Endothelial cell of umbilical vein (primary cell): ENCODE measurements around the gene SCN1B.

Source experiments
- GATA2 ChIP-seq: IDR thresholded peaks from 2 replicates; pipeline ENCODE4 v1.7.0; 2011; ENCODE audit warnings: low read depth, mild to moderate bottlenecking, moderate library complexity, mixed read lengths, low read length; ENCODE audit not compliant: insufficient read length, insufficient read depth
- POLR2AphosphoS5 ChIP-seq: IDR thresholded peaks from 2 replicates; pipeline ENCODE4 v1.6.1; 2012; ENCODE audit warnings: low read depth, mild to moderate bottlenecking, control low read depth, low read length, moderate library complexity; ENCODE audit not compliant: insufficient read depth
- TF ChIP-seq, protein P1 (sequence below), 2 donors: IDR thresholded peaks; 1 replicate in 1 of 2; 2 replicates in 1 of 2; pipeline ENCODE4 v1.5.1; 2011; ENCODE audit warnings: low read length in 2 of 2, mild to moderate bottlenecking in 2 of 2, moderate library complexity in 2 of 2, control low read depth in 1 of 2, inconsistent platforms in 1 of 2, low read depth in 1 of 2; ENCODE audit not compliant: insufficient read depth in 1 of 2; ENCODE audit errors: extremely low read depth in 1 of 2

GRCh38 chr19:35031072-35031881 lies 1.0 kb downstream of the SCN1B start:
- TF ChIP-seq GATA2, result no peak
- TF ChIP-seq, protein P1, sequence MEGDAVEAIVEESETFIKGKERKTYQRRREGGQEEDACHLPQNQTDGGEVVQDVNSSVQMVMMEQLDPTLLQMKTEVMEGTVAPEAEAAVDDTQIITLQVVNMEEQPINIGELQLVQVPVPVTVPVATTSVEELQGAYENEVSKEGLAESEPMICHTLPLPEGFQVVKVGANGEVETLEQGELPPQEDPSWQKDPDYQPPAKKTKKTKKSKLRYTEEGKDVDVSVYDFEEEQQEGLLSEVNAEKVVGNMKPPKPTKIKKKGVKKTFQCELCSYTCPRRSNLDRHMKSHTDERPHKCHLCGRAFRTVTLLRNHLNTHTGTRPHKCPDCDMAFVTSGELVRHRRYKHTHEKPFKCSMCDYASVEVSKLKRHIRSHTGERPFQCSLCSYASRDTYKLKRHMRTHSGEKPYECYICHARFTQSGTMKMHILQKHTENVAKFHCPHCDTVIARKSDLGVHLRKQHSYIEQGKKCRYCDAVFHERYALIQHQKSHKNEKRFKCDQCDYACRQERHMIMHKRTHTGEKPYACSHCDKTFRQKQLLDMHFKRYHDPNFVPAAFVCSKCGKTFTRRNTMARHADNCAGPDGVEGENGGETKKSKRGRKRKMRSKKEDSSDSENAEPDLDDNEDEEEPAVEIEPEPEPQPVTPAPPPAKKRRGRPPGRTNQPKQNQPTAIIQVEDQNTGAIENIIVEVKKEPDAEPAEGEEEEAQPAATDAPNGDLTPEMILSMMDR (IDR thresholded peaks at IDR 0.05; ENCODE audit: extremely low read depth in 1 of 2, insufficient read depth in 1 of 2, low read depth in 1 of 2, low read length in 2 of 2), result no peak
- no peak for TF ChIP-seq POLR2AphosphoS5
